ENCODE results near the gene CCDC12. TPM values are rescaled to one million over a fixed set of nuclear protein-coding genes. Genes with fewer than 3 reads are reported as not detected.

CCDC12 gene
- total RNA-seq, 1 experiment from 2014 or later = 46.5 TPM

DNA sequence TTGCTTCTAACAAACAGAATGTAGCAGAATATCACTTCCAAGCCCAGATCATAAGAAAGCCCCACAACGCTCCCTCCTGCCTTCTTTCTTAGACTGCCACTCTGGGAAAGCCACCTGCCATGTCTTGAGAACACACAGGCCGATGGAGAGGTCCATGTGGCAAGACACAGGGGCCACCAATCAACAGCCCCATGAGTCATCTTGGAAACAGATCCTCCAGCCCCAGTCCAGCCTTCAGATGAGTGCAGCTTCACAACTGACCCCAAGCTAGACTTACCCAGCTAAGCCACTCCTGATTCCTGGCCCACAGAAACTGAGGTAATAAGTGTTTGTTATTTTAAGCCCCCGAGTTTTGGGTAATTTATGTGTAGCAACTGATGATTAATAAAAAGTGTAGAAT is 59.3 kb downstream of the CCDC12 start:
- H3K36me3 ChIP-seq (ENCODE audit: control insufficient read depth in 1 of 2, insufficient read depth in 2 of 2, low read length in 2 of 2) = peaks cover 21 to 47% of the 10 kb centered on the region in 2 experiments
- H3K9me3 ChIP-seq (ENCODE audit: control insufficient read depth in 1 of 2, insufficient read depth in 1 of 2, low read depth in 1 of 2, low read length in 2 of 2) = no peaks in the 10 kb centered on the region
- H3K27ac ChIP-seq (ENCODE audit: low read depth, low read length) = no peak overlapping the region
- ChIA-PET RAD21 (ENCODE audit: low non-redundant PET in 1 of 2, low total read pairs in 2 of 2, uncharacterized antibody in 2 of 2, unreplicated experiment in 2 of 2) (no interaction called here), CTCF (no interaction called here), POLR2A (no interaction called here)
- H3K79me2 ChIP-seq (ENCODE audit: insufficient read depth, low read length) = no peaks in the 10 kb centered on the region
- DNase-seq (ENCODE audit: low read depth, low spot score) = no peak
- H2AFZ ChIP-seq (ENCODE audit: low read depth, low read length, poor library complexity, severe bottlenecking) = no peak overlapping the region
- peaks cover 3 to 9% of the 10 kb centered on the region in 2 experiments; a peak in 2 of 4 replicates for H3K4me1 ChIP-seq (ENCODE audit: control insufficient read depth in 1 of 2, insufficient read depth in 2 of 2, low read length in 2 of 2)
- no peaks in the 10 kb centered on the region for H3K27me3 ChIP-seq (ENCODE audit: insufficient read depth, low read length)
- H3K9ac ChIP-seq (ENCODE audit: low read length) = no peak overlapping the region
- ATAC-seq = no peak
- H3K4me3 ChIP-seq (replicated peaks in 1 of 2; ENCODE audit: low read depth in 1 of 2, low read length in 2 of 2) = no peak overlapping the region
- no peak for TF ChIP-seq EZH2 (IDR thresholded peaks at IDR 0.05)
- no peak for TF ChIP-seq TCF7L2 (IDR thresholded peaks at IDR 0.05; ENCODE audit: borderline replicate concordance, extremely low read depth, insufficient read depth, insufficient read length)
- TF ChIP-seq YY1 (IDR thresholded peaks at IDR 0.05; ENCODE audit: extremely low read depth, insufficient replicate concordance, low read depth, low read length) = no peak
- TF ChIP-seq ZNF274 (IDR thresholded peaks at IDR 0.05; ENCODE audit: low read depth, low read length) = no peak
- TF ChIP-seq CBX3 (IDR thresholded peaks at IDR 0.05; ENCODE audit: low read depth) = no peak
- no peak for TF ChIP-seq FOSL1 (IDR thresholded peaks at IDR 0.05; ENCODE audit: low read depth)
- TF ChIP-seq POLR2AphosphoS5 (IDR thresholded peaks at IDR 0.05; ENCODE audit: low read depth, low read length) = no peak
- no peak for TF ChIP-seq EGR1 (IDR thresholded peaks at IDR 0.05; ENCODE audit: low read depth)
- no peak for TF ChIP-seq CEBPB (IDR thresholded peaks at IDR 0.05; ENCODE audit: low read depth)
- no peak for TF ChIP-seq RAD21 (IDR thresholded peaks at IDR 0.05; ENCODE audit: low read depth)
- no peak for TF ChIP-seq JUND (IDR thresholded peaks at IDR 0.05)
- TF ChIP-seq ELF1 (IDR thresholded peaks at IDR 0.05; ENCODE audit: borderline replicate concordance, low read depth) = no peak
- TF ChIP-seq, protein P1, sequence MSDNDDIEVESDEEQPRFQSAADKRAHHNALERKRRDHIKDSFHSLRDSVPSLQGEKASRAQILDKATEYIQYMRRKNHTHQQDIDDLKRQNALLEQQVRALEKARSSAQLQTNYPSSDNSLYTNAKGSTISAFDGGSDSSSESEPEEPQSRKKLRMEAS (IDR thresholded peaks at IDR 0.05) = no peak
- no peak for TF ChIP-seq CTCF (IDR thresholded peaks at IDR 0.05 in 2 of 3, conservative IDR thresholded peaks at IDR 0.05 in 1 of 3; ENCODE audit: borderline replicate concordance in 1 of 3, insufficient read depth in 1 of 3, low read depth in 2 of 3, low read length in 2 of 3)
- TF ChIP-seq, protein P2, sequence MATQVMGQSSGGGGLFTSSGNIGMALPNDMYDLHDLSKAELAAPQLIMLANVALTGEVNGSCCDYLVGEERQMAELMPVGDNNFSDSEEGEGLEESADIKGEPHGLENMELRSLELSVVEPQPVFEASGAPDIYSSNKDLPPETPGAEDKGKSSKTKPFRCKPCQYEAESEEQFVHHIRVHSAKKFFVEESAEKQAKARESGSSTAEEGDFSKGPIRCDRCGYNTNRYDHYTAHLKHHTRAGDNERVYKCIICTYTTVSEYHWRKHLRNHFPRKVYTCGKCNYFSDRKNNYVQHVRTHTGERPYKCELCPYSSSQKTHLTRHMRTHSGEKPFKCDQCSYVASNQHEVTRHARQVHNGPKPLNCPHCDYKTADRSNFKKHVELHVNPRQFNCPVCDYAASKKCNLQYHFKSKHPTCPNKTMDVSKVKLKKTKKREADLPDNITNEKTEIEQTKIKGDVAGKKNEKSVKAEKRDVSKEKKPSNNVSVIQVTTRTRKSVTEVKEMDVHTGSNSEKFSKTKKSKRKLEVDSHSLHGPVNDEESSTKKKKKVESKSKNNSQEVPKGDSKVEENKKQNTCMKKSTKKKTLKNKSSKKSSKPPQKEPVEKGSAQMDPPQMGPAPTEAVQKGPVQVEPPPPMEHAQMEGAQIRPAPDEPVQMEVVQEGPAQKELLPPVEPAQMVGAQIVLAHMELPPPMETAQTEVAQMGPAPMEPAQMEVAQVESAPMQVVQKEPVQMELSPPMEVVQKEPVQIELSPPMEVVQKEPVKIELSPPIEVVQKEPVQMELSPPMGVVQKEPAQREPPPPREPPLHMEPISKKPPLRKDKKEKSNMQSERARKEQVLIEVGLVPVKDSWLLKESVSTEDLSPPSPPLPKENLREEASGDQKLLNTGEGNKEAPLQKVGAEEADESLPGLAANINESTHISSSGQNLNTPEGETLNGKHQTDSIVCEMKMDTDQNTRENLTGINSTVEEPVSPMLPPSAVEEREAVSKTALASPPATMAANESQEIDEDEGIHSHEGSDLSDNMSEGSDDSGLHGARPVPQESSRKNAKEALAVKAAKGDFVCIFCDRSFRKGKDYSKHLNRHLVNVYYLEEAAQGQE (IDR thresholded peaks at IDR 0.05; ENCODE audit: low read depth) = no peak
- no peaks in the 10 kb centered on the region for H3K9me2 ChIP-seq (ENCODE audit: insufficient read depth)
- BruUV-seq (replicated peaks) = no TSS peak
- H3K4me2 ChIP-seq (ENCODE audit: low read length) = no peak overlapping the region
- H4K20me1 ChIP-seq (ENCODE audit: insufficient read depth) = no peaks in the 10 kb centered on the region
- intact Hi-C loops (cut with micrococcal nuclease) = no loop called here
